GM19035 (cell line): Measurements from ENCODE around the gene ARID1A.

Experiments
- ATAC-seq: cut with Tn5 transposase; IDR thresholded peaks from one replicate; pipeline ENCODE4 v1.9.1; 2021; ENCODE audit not compliant: unreplicated experiment

Gene ARID1A

DNA sequence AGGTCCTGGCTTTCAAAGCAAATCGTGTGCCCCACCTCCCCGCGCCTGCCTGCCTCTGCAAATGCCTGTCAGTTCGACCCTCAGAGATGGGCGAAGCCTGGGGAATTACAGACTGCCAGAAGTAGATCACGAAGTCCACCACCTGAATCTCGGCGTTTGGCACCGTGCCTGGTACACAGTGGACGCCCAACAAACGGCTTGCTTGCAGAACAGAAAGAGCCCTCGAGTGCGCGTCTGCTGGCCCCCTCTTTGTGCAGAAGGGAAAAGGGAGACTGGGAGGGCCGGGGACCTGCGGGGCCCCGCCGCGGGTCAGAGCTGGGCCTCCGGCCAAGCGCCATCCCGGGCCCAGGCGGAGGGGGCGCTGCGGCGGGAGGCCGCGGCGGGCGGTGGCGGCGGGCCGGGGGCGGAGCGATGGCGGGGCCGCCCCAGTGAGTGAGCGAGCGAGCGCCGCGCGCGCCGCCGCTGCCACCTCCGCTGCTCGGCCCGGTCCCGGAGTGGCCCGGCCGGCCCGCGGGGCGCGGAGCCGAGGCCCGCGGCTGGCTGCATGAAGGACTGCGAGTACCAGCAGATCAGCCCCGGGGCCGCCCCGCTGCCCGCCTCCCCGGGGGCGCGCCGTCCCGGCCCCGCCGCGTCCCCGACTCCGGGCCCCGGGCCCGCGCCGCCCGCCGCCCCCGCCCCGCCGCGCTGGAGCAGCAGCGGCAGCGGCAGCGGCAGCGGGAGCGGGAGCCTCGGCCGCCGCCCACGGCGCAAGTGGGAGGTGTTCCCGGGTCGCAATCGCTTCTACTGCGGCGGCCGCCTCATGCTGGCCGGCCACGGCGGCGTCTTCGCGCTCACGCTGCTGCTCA is 130.7 kb downstream of the ARID1A start, which contains the start of gene ZDHHC18:
Gene ZDHHC18 (plus strand): TSS at position 428 of the 845 bp plus-strand sequence. CDS start 117 bp downstream, at position 545.
- ATAC-seq: peak; percentile 77

GRCh38 chr1:26827106-26827604 is 131.3 kb downstream of the ARID1A start:
- ATAC-seq: no peak

DNA sequence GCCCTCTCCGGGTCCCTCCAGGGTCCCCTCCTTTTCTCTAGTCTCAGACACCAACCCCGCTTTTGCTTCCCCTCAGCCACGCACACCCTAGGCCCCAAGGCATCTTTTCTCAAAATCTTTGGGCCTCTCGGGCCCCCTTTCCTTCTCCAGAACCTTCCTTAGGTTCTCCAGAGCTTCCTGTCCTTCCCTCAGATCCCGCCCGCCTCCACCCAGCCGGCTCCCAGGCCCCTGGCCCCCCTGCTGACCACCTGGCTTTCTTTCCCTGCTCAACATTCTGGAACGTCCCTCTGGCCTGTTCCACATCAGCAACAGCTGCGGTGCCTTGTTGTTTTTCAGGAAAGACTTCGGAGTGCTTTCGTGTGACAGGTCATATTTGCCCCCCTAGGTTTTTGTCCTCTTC is 131.8 kb downstream of the ARID1A start:
- ATAC-seq: no peak

GRCh38 chr1:26828411-26828991 is 132.7 kb downstream of the ARID1A start:
- no peak for ATAC-seq

- ATAC-seq: no peak
Observed at GRCh38 chr1:26829184-26829911, 133.5 kb downstream of the ARID1A start.

GRCh38 chr1:26831059-26831458 is 135.2 kb downstream of the ARID1A start:
- ATAC-seq: no peak
